Measurements from ENCODE around the gene CEP164. TPM values are rescaled to one million over a fixed set of nuclear protein-coding genes. Genes with fewer than 3 reads are reported as not detected.

The CEP164 gene
- total and polyA plus RNA-seq, 9 of the 15 experiments (the other 6 are each of a cell fraction or from before 2014, with no cell fraction given) = 2.1 to 16.5 (median 10.4) TPM

DNA sequence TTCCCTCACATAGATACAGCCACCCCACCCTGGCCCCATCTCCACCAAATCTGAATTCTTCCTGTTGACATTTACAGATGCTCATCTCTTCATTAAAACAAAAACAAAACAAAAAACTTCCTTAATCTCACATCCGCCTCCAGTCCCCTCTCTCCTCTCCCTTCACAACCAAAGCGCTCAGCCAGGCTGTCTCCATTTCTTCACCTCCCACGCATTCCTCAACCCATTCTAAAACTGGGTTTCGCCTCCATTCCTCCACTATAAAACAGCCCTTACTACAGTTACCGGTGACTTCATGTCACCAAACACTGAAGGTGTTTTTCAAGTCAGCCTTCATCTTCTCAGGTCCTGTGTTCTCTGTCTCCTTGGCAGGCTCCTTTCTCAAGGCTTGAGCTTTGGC is 26.9 kb upstream of the CEP164 start:
- no peaks in the 10 kb centered on the region for H3K9me3 ChIP-seq (replicated peaks; ENCODE audit: control insufficient read depth, insufficient read depth, low read depth, low read length)
- H3K79me2 ChIP-seq (ENCODE audit: control insufficient read depth, insufficient read depth, low read length) = no peaks in the 10 kb centered on the region
- ATAC-seq (peak; percentile 48), DNase-seq (ENCODE audit: extremely low read depth in 1 of 4, low spot score in 3 of 4) (peak in 1 of 4 experiments; percentile 23), FAIRE-seq (no peak)
- ChIA-PET POLR2A (no interaction called here), CTCF (ENCODE audit: low intra/inter-chr PET ratio) (no interaction called here)
- H3K4me1 ChIP-seq (replicated peaks in 1 of 2; ENCODE audit: control insufficient read depth in 2 of 2, insufficient read depth in 2 of 2, low read length in 2 of 2) = peaks cover 0 to 10% of the 10 kb centered on the region in 2 experiments; a peak in 1 of 5 replicates
- TF ChIP-seq THRAP3 (IDR thresholded peaks at IDR 0.05; ENCODE audit: borderline replicate concordance) = no peak
- peak; percentile 82 for TF ChIP-seq EGR1 (conservative IDR thresholded peaks at IDR 0.05)
- TF ChIP-seq NRF1 (conservative IDR thresholded peaks at IDR 0.05 in 1 of 2, IDR thresholded peaks at IDR 0.05 in 1 of 2) = peak; percentile 18 to 24; a peak in 1 of 4 replicates
- 0 out of 2 replicates have a peak, but pooled peaks have one; percentile 23 for TF ChIP-seq ZEB2 (IDR thresholded peaks at IDR 0.05)
- no peak overlapping the region for H3K27ac ChIP-seq (ENCODE audit: extremely low read depth, low read depth, low read length)
- H3K9ac ChIP-seq (ENCODE audit: insufficient read depth in 1 of 2, low read depth in 2 of 2, low read length in 2 of 2) = no peak overlapping the region
- H3K36me3 ChIP-seq (ENCODE audit: control insufficient read depth, insufficient read depth, low read length) = no peaks in the 10 kb centered on the region
- intact Hi-C loops (cut with micrococcal nuclease) = no loop called here
- in situ Hi-C loops (cut with MboI) = no loop called here
- peaks cover 3% of the 10 kb centered on the region; the same call in 1 of the 2 replicates for H4K20me1 ChIP-seq (replicated peaks; ENCODE audit: control insufficient read depth, insufficient read depth, low read length)
- no peak overlapping the region for H3K4me3 ChIP-seq
- no peak overlapping the region for H3K4me2 ChIP-seq (ENCODE audit: insufficient read depth, low read length)
- 4% methylated on average over 5 of the region's 5 CpGs for WGBS (ENCODE audit: insufficient coverage, low coverage, missing lambda C conversion rate)
- H3K9me1 ChIP-seq (ENCODE audit: control insufficient read depth, insufficient read depth, low read length) = no peaks in the 10 kb centered on the region
- H3K27me3 ChIP-seq (ENCODE audit: control insufficient read depth in 2 of 2, insufficient read depth in 2 of 2, low read length in 2 of 2) = peaks cover 20 to 55% of the 10 kb centered on the region in 2 experiments
- no peak overlapping the region for H2AFZ ChIP-seq (ENCODE audit: low read depth, low read length)
- no TSS peak for BruUV-seq (replicated peaks)

DNA sequence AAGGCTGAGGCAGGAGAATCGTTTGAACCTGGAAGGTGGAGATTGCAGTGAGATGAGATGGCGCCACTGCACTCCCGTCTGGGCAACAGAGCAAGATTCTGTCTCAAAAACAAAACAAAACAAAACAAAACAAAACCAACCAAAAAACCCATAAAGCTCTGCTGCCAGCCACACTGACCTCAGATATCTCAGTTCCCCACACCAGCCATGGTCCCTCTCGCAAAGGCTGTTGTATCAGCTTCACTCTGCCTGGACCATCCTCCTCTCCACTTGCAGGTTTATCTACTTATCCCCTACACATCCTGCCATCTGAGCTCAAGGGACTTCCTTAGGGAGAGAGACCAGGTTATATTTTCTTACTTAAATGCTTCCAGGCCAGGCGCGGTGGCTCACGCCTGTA is 25.4 kb upstream of the CEP164 start:
- ChIA-PET POLR2A (no interaction called here), CTCF (ENCODE audit: low intra/inter-chr PET ratio) (no interaction called here)
- Histone ChIP-seq H3K79me2 (ENCODE audit: control insufficient read depth, insufficient read depth, low read length) (no peaks in the 10 kb centered on the region), H2AFZ (ENCODE audit: low read depth, low read length) (no peak overlapping the region), H3K9me3 (replicated peaks; ENCODE audit: control insufficient read depth, insufficient read depth, low read depth, low read length) (no peaks in the 10 kb centered on the region), H3K4me2 (ENCODE audit: insufficient read depth, low read length) (no peak overlapping the region), H3K9me1 (ENCODE audit: control insufficient read depth, insufficient read depth, low read length) (no peaks in the 10 kb centered on the region), H3K9ac (ENCODE audit: insufficient read depth in 1 of 2, low read depth in 2 of 2, low read length in 2 of 2) (no peak overlapping the region), H3K4me3 (no peak overlapping the region), H3K27me3 (ENCODE audit: control insufficient read depth in 2 of 2, insufficient read depth in 2 of 2, low read length in 2 of 2) (peaks cover 23 to 68% of the 10 kb centered on the region in 2 experiments), H4K20me1 (replicated peaks; ENCODE audit: control insufficient read depth, insufficient read depth, low read length) (0 out of 2 replicates have a peak, but pooled peaks cover 3% of the 10 kb centered on the region), H3K27ac (ENCODE audit: extremely low read depth, low read depth, low read length) (no peak overlapping the region), H3K4me1 (replicated peaks in 1 of 2; ENCODE audit: control insufficient read depth in 2 of 2, insufficient read depth in 2 of 2, low read length in 2 of 2) (peaks cover 0 to 10% of the 10 kb centered on the region in 2 experiments; a peak in 2 of 5 replicates), H3K36me3 (ENCODE audit: control insufficient read depth, insufficient read depth, low read length) (no peaks in the 10 kb centered on the region)
- FAIRE-seq (no peak), DNase-seq (ENCODE audit: extremely low read depth in 1 of 4, low spot score in 3 of 4) (no peak), ATAC-seq (no peak)
- 26% methylated on average over 7 of the region's 7 CpGs for WGBS (ENCODE audit: insufficient coverage, low coverage, missing lambda C conversion rate)
- no TSS peak for BruUV-seq (replicated peaks)
- in situ Hi-C loops (cut with MboI) (no loop called here), intact Hi-C loops (cut with micrococcal nuclease) (no loop called here)
- TF ChIP-seq RBM15 (IDR thresholded peaks at IDR 0.05; ENCODE audit: insufficient read depth, low read length) (no peak), PHF20 (IDR thresholded peaks at IDR 0.05; ENCODE audit: partially characterized antibody) (no peak), MECOM (CRISPR knock-in tag; IDR thresholded peaks at IDR 0.05) (no peak), HMGN3 (IDR thresholded peaks at IDR 0.05; ENCODE audit: borderline replicate concordance, extremely low read depth, insufficient read length, low read depth, low read length) (no peak), BMI1 (IDR thresholded peaks at IDR 0.05; ENCODE audit: low read length) (no peak)
- TF ChIP-seq, protein P1, sequence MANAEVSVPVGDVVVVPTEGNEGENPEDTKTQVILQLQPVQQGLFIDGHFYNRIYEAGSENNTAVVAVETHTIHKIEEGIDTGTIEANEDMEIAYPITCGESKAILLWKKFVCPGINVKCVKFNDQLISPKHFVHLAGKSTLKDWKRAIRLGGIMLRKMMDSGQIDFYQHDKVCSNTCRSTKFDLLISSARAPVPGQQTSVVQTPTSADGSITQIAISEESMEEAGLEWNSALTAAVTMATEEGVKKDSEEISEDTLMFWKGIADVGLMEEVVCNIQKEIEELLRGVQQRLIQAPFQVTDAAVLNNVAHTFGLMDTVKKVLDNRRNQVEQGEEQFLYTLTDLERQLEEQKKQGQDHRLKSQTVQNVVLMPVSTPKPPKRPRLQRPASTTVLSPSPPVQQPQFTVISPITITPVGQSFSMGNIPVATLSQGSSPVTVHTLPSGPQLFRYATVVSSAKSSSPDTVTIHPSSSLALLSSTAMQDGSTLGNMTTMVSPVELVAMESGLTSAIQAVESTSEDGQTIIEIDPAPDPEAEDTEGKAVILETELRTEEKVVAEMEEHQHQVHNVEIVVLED (CRISPR knock-in tag; IDR thresholded peaks at IDR 0.05) = no peak
